ENCODE results near the gene CCDC178. TPM values are rescaled to one million over a fixed set of nuclear protein-coding genes. Genes with fewer than 3 reads are reported as not detected.

Gene CCDC178
- polyA plus RNA-seq, 2 of the 4 experiments (the other 2 are of a cell fraction) = 0.06 TPM; not detected in 1

GRCh38 chr18:33184175-33184574 lies 256.3 kb downstream of the CCDC178 start (continued):
- no peak for TF ChIP-seq ZFP36 (IDR thresholded peaks at IDR 0.05; ENCODE audit: borderline replicate concordance, partially characterized antibody)
- TF ChIP-seq CHD2 (IDR thresholded peaks at IDR 0.05; ENCODE audit: low read length, partially characterized antibody) = no peak

DNA sequence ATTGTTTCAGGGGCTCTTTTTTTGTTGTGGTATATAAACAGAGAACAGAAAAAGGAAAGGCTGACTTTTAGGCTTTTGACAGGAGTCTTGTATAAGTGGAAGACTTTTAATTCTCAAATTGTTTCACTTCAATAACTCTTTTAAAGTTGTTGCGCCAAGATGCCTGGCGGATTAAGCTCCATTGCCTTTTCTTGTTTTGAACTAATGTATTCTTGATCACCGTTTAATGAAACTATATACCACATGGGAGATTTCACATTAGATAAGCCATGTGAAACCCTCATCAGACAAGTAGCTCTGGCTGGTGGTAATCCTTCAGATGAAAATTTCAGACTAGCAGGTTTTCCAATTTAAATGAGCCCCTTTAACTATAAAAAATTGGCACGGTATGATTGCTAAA lies 257.4 kb downstream of the CCDC178 start:
- no peaks in the 10 kb centered on the region for H3K9me3 ChIP-seq
- ChIA-PET POLR2A (no interaction called here), CTCF (no interaction called here)
- H3K27ac ChIP-seq = no peak overlapping the region
- no peak for DNase-seq (ENCODE audit: low read depth in 1 of 2, low spot score in 1 of 2)
- TF ChIP-seq JUNB (IDR thresholded peaks at IDR 0.05) (no peak), RARB (CRISPR knock-in tag; IDR thresholded peaks at IDR 0.05) (no peak), KDM5A (IDR thresholded peaks at IDR 0.05) (no peak), MYC (IDR thresholded peaks at IDR 0.05; ENCODE audit: borderline replicate concordance, low read length) (no peak), BCL3 (IDR thresholded peaks at IDR 0.05) (no peak), CBX2 (IDR thresholded peaks at IDR 0.05; ENCODE audit: borderline replicate concordance, low read depth) (no peak), NFE2L2 (conservative IDR thresholded peaks at IDR 0.05; ENCODE audit: low read length) (no peak)
- TF ChIP-seq, protein P1, sequence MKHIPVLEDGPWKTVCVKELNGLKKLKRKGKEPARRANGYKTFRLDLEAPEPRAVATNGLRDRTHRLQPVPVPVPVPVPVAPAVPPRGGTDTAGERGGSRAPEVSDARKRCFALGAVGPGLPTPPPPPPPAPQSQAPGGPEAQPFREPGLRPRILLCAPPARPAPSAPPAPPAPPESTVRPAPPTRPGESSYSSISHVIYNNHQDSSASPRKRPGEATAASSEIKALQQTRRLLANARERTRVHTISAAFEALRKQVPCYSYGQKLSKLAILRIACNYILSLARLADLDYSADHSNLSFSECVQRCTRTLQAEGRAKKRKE (CRISPR knock-in tag; IDR thresholded peaks at IDR 0.05; ENCODE audit: low read depth) = no peak
- no peaks in the 10 kb centered on the region for H3K4me1 ChIP-seq
- FAIRE-seq = no peak
- no peak overlapping the region for H3K4me3 ChIP-seq
- no peak overlapping the region for H3K4me2 ChIP-seq
- no peak for ATAC-seq
- 51% methylated on average over 4 of the region's 4 CpGs for WGBS (ENCODE audit: missing lambda C conversion rate)

- no peak for TF ChIP-seq EHF (CRISPR knock-in tag; IDR thresholded peaks at IDR 0.05)
- TF ChIP-seq, protein P2, sequence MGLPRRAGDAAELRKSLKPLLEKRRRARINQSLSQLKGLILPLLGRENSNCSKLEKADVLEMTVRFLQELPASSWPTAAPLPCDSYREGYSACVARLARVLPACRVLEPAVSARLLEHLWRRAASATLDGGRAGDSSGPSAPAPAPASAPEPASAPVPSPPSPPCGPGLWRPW (IDR thresholded peaks at IDR 0.05) = no peak
- no peak for TF ChIP-seq MAZ (IDR thresholded peaks at IDR 0.05; ENCODE audit: borderline replicate concordance, low read depth, low read length)
- no peak for TF ChIP-seq BHLHE40 (IDR thresholded peaks at IDR 0.05; ENCODE audit: low read depth, low read length)
- no peak for TF ChIP-seq CBX8 (IDR thresholded peaks at IDR 0.05)
- no peak for TF ChIP-seq KDM1A (IDR thresholded peaks at IDR 0.05; ENCODE audit: low read depth)
- TF ChIP-seq JUN (IDR thresholded peaks at IDR 0.05) = no peak
- TF ChIP-seq ESRRA (IDR thresholded peaks at IDR 0.05; ENCODE audit: borderline replicate concordance, low read length) = no peak
- TF ChIP-seq RCOR1 (IDR thresholded peaks at IDR 0.05; ENCODE audit: low read depth, low read length) = no peak
- no peak for TF ChIP-seq MYC (IDR thresholded peaks at IDR 0.05; ENCODE audit: borderline replicate concordance, low read length)
- TF ChIP-seq FOXS1 (CRISPR knock-in tag; IDR thresholded peaks at IDR 0.05) = no peak
- no peak for TF ChIP-seq POLR2A (IDR thresholded peaks at IDR 0.05; ENCODE audit: low read length)
- TF ChIP-seq, protein P3, sequence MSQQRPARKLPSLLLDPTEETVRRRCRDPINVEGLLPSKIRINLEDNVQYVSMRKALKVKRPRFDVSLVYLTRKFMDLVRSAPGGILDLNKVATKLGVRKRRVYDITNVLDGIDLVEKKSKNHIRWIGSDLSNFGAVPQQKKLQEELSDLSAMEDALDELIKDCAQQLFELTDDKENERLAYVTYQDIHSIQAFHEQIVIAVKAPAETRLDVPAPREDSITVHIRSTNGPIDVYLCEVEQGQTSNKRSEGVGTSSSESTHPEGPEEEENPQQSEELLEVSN (IDR thresholded peaks at IDR 0.05; ENCODE audit: borderline replicate concordance, low read depth) = no peak
- no peak for TF ChIP-seq CHD2 (IDR thresholded peaks at IDR 0.05; ENCODE audit: low read length, partially characterized antibody)
- TF ChIP-seq RNF2 (IDR thresholded peaks at IDR 0.05; ENCODE audit: borderline replicate concordance, low read depth) = no peak
- TF ChIP-seq JUNB (IDR thresholded peaks at IDR 0.05) = no peak
Observed at GRCh38 chr18:33181016-33181415, 259.5 kb downstream of the CCDC178 start.

More at GRCh38 chr18:33181016-33181415, 259.5 kb downstream of the CCDC178 start:
- Histone ChIP-seq H3K4me3 (no peak overlapping the region), H3K9me3 (no peaks in the 10 kb centered on the region), H3K27ac (no peak overlapping the region), H3K4me2 (no peak overlapping the region), H3K4me1 (no peaks in the 10 kb centered on the region)
- POLR2A ChIA-PET = no interaction called here
- no peak for ATAC-seq
- no peak for FAIRE-seq
- CTCF ChIA-PET = no interaction called here
- no peak for DNase-seq (ENCODE audit: low read depth in 1 of 2, low spot score in 1 of 2)
- 3% methylated on average over 2 of the region's 2 CpGs for WGBS (ENCODE audit: missing lambda C conversion rate)
